ENCODE results near the gene ADARB1.

The ADARB1 gene

DNA sequence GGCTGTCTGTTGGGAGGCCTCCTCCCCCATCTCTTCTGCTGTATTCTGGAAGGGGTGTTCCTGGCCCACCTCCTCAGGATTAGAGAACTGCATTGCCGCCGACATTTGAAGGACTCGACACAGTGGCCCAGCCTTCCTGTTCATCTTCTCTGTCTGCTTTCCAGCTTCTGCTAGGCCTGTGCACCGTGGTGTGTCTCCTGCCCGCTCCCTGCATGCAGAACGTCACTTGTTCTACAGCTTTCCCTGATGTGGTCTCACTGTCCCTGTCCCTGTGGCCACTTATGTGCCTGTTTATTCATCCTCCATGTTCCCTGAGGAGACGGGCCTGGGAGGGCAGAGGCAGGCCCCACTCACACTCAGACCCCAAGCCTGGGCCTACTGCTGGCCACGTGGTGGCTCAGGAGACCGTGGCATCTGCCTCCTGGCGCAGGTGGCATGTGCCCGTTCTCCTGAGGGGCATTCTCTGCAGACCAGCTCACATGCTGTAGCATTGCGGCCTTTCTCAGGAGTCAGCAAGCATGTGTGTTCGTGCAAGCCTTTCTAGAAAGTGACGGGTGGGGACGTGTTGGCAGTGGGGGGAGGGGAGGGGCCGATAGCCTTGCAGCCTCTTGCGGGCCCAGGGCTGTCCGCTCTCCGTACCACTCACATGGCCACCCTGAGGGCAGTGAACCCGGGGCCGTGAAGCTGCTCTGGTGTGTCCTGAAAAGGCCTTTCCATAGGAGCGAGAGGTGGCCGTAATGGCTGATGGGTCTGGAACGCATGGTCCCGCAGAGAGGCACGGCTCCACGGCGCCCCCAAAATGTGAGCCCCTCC, 177.5 kb downstream of the ADARB1 start:
- TF ChIP-seq, protein P1, sequence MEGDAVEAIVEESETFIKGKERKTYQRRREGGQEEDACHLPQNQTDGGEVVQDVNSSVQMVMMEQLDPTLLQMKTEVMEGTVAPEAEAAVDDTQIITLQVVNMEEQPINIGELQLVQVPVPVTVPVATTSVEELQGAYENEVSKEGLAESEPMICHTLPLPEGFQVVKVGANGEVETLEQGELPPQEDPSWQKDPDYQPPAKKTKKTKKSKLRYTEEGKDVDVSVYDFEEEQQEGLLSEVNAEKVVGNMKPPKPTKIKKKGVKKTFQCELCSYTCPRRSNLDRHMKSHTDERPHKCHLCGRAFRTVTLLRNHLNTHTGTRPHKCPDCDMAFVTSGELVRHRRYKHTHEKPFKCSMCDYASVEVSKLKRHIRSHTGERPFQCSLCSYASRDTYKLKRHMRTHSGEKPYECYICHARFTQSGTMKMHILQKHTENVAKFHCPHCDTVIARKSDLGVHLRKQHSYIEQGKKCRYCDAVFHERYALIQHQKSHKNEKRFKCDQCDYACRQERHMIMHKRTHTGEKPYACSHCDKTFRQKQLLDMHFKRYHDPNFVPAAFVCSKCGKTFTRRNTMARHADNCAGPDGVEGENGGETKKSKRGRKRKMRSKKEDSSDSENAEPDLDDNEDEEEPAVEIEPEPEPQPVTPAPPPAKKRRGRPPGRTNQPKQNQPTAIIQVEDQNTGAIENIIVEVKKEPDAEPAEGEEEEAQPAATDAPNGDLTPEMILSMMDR (IDR thresholded peaks at IDR 0.05; ENCODE audit: insufficient read depth, low read length, poor library complexity, severe bottlenecking): no peak
- no peak for TF ChIP-seq EZH2phosphoT487 (conservative IDR thresholded peaks at IDR 0.05; ENCODE audit: low read length)
- Histone ChIP-seq H3K27ac (ENCODE audit: low read depth, low read length) (no peak overlapping the region), H3K9me3 (ENCODE audit: insufficient read depth, low read length) (no peaks in the 10 kb centered on the region), H3K4me3 (ENCODE audit: insufficient read depth, low read length, poor library complexity, severe bottlenecking) (no peak overlapping the region), H3K9ac (ENCODE audit: low read length) (no peak overlapping the region), H4K20me1 (ENCODE audit: low read depth, low read length) (no peaks in the 10 kb centered on the region), H2AFZ (ENCODE audit: low read depth, low read length, severe bottlenecking) (no peak overlapping the region), H3K79me2 (ENCODE audit: insufficient read depth, low read length) (no peaks in the 10 kb centered on the region), H3K27me3 (ENCODE audit: low read length) (no peaks in the 10 kb centered on the region; the same call in 1 of the 2 replicates), H3K36me3 (ENCODE audit: low read length) (no peaks in the 10 kb centered on the region), H3F3A (ENCODE audit: insufficient read depth) (no peaks in the 10 kb centered on the region), H3K9me2 (replicated peaks; ENCODE audit: insufficient read depth, low read length) (no peaks in the 10 kb centered on the region), H3K4me2 (ENCODE audit: low read depth, low read length, poor library complexity, severe bottlenecking) (no peak overlapping the region)

DNA sequence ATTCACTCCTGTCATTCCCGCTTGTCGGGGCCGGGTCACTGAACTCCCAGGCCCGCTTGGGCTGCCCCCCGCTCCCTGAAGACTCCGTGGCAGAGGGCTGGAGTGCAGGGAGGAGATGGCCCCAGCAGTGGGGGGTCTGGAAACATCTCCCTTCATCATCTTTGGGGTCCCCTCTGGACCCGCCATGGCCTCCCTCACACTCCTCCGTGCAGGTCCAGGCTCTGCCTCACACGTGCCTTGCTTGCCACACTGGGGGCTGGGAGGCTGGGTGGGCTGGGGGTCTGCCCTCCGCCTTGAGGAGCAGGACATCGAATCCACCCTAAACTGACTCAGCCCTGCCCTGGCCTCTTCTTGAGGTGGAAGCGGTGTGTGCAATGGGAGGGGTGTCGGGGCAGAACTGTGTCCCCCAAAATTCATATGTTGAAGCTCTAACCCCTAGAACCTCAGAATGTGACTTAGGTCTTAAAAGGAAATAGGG, 178.1 kb downstream of the ADARB1 start:
- H3K9ac ChIP-seq (ENCODE audit: low read length): no peak overlapping the region
- H3K4me3 ChIP-seq (ENCODE audit: insufficient read depth, low read length, poor library complexity, severe bottlenecking): no peak overlapping the region
- no peaks in the 10 kb centered on the region for H3K79me2 ChIP-seq (ENCODE audit: insufficient read depth, low read length)
- no peaks in the 10 kb centered on the region for H4K20me1 ChIP-seq (ENCODE audit: low read depth, low read length)
- no peaks in the 10 kb centered on the region for H3K36me3 ChIP-seq (ENCODE audit: low read length)
- no peak overlapping the region for H2AFZ ChIP-seq (ENCODE audit: low read depth, low read length, severe bottlenecking)
- TF ChIP-seq, protein P1 (IDR thresholded peaks at IDR 0.05; ENCODE audit: insufficient read depth, low read length, poor library complexity, severe bottlenecking): no peak
- no peak for TF ChIP-seq EZH2phosphoT487 (conservative IDR thresholded peaks at IDR 0.05; ENCODE audit: low read length)
- no peaks in the 10 kb centered on the region for H3F3A ChIP-seq (ENCODE audit: insufficient read depth)
- H3K27ac ChIP-seq (ENCODE audit: low read depth, low read length): no peak overlapping the region
- H3K9me2 ChIP-seq (replicated peaks; ENCODE audit: insufficient read depth, low read length): no peaks in the 10 kb centered on the region
- no peaks in the 10 kb centered on the region for H3K9me3 ChIP-seq (ENCODE audit: insufficient read depth, low read length)
- H3K27me3 ChIP-seq (ENCODE audit: low read length): no peaks in the 10 kb centered on the region
- no peak overlapping the region for H3K4me2 ChIP-seq (ENCODE audit: low read depth, low read length, poor library complexity, severe bottlenecking)

DNA sequence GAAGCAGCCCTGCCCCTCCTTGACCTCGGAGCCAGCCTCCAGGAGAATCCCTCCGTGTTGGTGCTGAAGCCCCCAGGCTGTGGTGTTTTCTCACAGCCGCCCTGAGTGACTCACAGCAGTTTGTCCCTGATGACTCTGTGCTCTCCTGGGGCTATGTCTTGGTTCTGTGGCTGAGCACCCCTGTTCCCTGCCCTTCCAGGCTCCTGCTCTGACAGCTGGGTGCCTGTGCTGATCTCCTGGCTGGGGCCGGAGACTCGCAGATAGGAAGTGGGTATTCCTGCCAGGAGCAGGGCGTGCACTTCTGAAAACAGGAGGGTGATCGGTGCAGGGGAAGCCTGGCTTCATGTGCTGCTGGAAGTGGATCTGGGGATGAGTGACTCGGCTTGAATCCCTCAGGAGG, 178.8 kb downstream of the ADARB1 start:
- Histone ChIP-seq H3K4me3 (ENCODE audit: insufficient read depth, low read length, poor library complexity, severe bottlenecking) (no peak overlapping the region), H3F3A (ENCODE audit: insufficient read depth) (no peaks in the 10 kb centered on the region), H3K9ac (ENCODE audit: low read length) (no peak overlapping the region), H2AFZ (ENCODE audit: low read depth, low read length, severe bottlenecking) (no peak overlapping the region), H4K20me1 (ENCODE audit: low read depth, low read length) (no peaks in the 10 kb centered on the region), H3K9me2 (replicated peaks; ENCODE audit: insufficient read depth, low read length) (no peaks in the 10 kb centered on the region), H3K9me3 (ENCODE audit: insufficient read depth, low read length) (no peaks in the 10 kb centered on the region), H3K27me3 (ENCODE audit: low read length) (no peaks in the 10 kb centered on the region), H3K79me2 (ENCODE audit: insufficient read depth, low read length) (no peaks in the 10 kb centered on the region), H3K36me3 (ENCODE audit: low read length) (no peaks in the 10 kb centered on the region), H3K4me2 (ENCODE audit: low read depth, low read length, poor library complexity, severe bottlenecking) (no peak overlapping the region), H3K27ac (ENCODE audit: low read depth, low read length) (no peak overlapping the region)
- TF ChIP-seq, protein P1 (IDR thresholded peaks at IDR 0.05; ENCODE audit: insufficient read depth, low read length, poor library complexity, severe bottlenecking): no peak
- no peak for TF ChIP-seq EZH2phosphoT487 (conservative IDR thresholded peaks at IDR 0.05; ENCODE audit: low read length)

All from SU-DHL-6 (cell line).